Superior temporal gyrus (tissue), 1 donor: ENCODE measurements around the gene PKHD1.
"Not testable (repeated sequence)": the region's sequence is repeated elsewhere in the genome, so short reads cannot be mapped to it uniquely, and the experiment has no call there.

Source experiments
- DNase-seq: peaks from one replicate; pipeline ENCODE4 v3.0.0-alpha.2; 2016; ENCODE audit errors: extremely low spot score

PKHD1 gene

GRCh38 chr6:51932956-51933355, 154.5 kb downstream of the PKHD1 start:
- no peak for DNase-seq

- DNase-seq = no peak
Observed at GRCh38 chr6:51930602-51931001, 156.8 kb downstream of the PKHD1 start.

- no peak for DNase-seq
Observed at GRCh38 chr6:51929934-51930574, 157.4 kb downstream of the PKHD1 start.

- no peak for DNase-seq
Observed at GRCh38 chr6:51928320-51928719, 159.1 kb downstream of the PKHD1 start.

GRCh38 chr6:51927450-51927849, 160.0 kb downstream of the PKHD1 start:
- no peak for DNase-seq

- no peak for DNase-seq
Observed at GRCh38 chr6:51926125-51926524, 161.3 kb downstream of the PKHD1 start.

- not testable (repeated sequence) for DNase-seq
Observed at GRCh38 chr6:51922479-51922878, 164.9 kb downstream of the PKHD1 start.

- DNase-seq = not testable (repeated sequence)
Observed at GRCh38 chr6:51918347-51918746, 169.1 kb downstream of the PKHD1 start.

- no peak for DNase-seq
Observed at GRCh38 chr6:51915098-51915497, 172.3 kb downstream of the PKHD1 start.

- no peak for DNase-seq
Observed at GRCh38 chr6:51913265-51913664, 174.1 kb downstream of the PKHD1 start.

- no peak for DNase-seq
Observed at GRCh38 chr6:51910851-51911250, 176.6 kb downstream of the PKHD1 start.

GRCh38 chr6:51908243-51908642, 179.2 kb downstream of the PKHD1 start:
- DNase-seq = no peak

GRCh38 chr6:51901766-51902764, 185.3 kb downstream of the PKHD1 start:
- no peak for DNase-seq

GRCh38 chr6:51893366-51893765, 194.0 kb downstream of the PKHD1 start:
- no peak for DNase-seq

GRCh38 chr6:51892750-51893149, 194.7 kb downstream of the PKHD1 start:
- no peak for DNase-seq

- DNase-seq = no peak
Observed at GRCh38 chr6:51892339-51892738, 195.1 kb downstream of the PKHD1 start.

GRCh38 chr6:51891784-51892183, 195.6 kb downstream of the PKHD1 start:
- DNase-seq = no peak

GRCh38 chr6:51887859-51888258, 199.6 kb downstream of the PKHD1 start:
- DNase-seq = no peak

GRCh38 chr6:51885957-51886356, 201.5 kb downstream of the PKHD1 start:
- no peak for DNase-seq

- no peak for DNase-seq
Observed at GRCh38 chr6:51868591-51869355, 218.6 kb downstream of the PKHD1 start.

- no peak for DNase-seq
Observed at GRCh38 chr6:51866867-51867266, 220.5 kb downstream of the PKHD1 start.

- no peak for DNase-seq
Observed at GRCh38 chr6:51865996-51866395, 221.4 kb downstream of the PKHD1 start.
